ENCODE results near the gene TCF12.

DNA sequence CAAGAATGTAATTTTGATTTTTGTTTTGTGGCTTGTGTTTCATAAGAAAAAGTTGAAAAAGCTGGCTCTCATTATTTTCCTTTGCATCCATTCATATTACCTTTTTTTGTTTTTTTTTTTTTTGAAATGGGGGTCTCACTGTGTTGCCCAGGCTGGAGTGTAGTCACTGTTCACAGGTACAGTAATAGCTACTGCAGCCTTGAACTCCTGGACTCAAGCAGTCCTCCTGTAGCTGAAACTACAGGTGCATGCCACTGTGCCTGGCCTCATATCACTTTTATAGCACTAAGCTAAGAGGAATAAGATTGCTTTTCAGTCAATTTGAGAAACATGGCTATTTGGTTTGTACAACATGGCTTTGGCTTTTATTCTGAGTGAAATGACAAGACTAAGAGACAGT, 49.8 kb downstream of the TCF12 start:
- TF ChIP-seq SUZ12 (IDR thresholded peaks at IDR 0.05; ENCODE audit: extremely low read depth, insufficient read depth, insufficient read length) (no peak), ZNF274 (IDR thresholded peaks at IDR 0.05; ENCODE audit: low read depth, low read length) (no peak), YY1 (IDR thresholded peaks at IDR 0.05; ENCODE audit: insufficient read depth, insufficient read length) (no peak)
